Left kidney (tissue), 2 donors: Measurements from ENCODE around the gene UNC93A. TPM values are rescaled to one million over a fixed set of nuclear protein-coding genes. Genes with fewer than 3 reads are reported as not detected.

Experiments
- DNase-seq: peaks from one replicate; pipeline ENCODE4 v3.0.0-alpha.2; 2013
- polyA plus RNA-seq: library from polyadenylated mRNA; unstranded; fragments of 120-200 nt; gene quantifications from one replicate; pipeline ENCODE4 v1.2.1, GENCODE V29; 2013; ENCODE audit not compliant: insufficient read length

The UNC93A gene
- polyA plus RNA-seq, 1 donor, result 8.3 TPM

DNA sequence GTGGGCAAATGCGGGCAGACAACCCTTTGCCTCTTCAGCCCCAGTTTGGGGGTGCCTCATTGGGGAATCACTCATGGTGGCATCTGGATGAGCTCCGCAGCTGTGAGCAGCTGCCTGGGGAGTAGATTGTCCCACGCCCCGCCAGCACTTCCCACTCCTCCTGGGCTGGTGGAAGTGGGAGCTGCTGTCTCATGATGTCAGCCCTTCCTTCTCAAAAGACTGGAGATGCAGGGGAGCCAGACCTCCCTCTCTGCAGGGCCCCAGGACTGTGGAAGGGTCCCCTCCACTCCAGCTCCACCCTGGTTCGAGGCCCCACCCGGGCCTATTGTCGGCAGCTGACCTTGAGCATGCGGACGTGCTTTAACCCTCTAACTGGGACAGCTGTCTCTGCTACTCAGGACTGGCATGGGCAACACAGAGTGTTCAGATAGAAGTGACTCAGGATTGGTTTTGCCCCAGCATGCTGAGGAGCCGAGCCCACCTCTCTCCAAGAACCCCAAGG is 2.0 kb downstream of the UNC93A start:
- DNase-seq, result no peak

GRCh38 chr6:167293590-167294091 is 2.5 kb downstream of the UNC93A start:
- DNase-seq, result no peak

GRCh38 chr6:167294241-167294640 is 3.1 kb downstream of the UNC93A start:
- no peak for DNase-seq

DNA sequence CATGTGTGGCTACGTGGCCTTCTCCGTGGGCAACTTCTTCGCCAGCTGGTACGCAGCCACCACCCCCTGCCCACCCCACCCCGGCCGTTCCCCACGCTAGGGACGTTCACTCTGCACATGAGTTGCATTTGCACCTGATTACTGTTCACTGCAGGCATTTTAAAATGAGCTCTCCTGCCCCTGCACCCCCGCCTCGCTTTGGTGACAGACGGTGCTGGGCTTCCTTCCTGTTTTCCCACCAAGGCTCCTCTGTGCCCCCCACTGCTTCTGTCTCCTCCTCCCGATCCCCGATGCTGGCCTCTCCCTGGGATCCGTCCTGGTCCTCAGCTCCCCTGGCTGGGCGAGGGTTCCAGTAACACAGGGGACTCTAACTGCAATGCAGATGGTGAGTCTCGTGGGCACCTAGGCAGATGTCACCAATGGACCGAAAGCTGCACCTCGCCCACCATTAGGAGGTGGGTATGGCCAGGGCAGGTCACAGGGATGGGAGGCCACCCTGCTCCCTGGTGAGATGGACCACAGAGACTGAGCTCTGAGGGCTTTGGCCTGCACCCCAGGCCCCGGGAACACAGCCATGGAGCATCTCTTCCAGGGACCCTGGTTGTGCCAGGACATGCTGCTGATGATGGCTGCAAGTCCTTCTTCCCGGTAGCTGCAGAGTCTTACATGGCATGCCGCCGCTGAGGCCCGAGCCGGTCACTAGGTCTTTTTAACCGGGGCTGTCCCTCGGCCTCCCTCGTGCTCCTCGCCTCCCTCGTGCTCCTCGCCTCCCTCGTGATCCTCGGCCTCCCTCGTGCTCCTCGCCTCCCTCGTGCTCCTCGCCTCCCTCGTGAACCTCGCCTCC is 3.8 kb downstream of the UNC93A start:
- DNase-seq, result no peak

DNA sequence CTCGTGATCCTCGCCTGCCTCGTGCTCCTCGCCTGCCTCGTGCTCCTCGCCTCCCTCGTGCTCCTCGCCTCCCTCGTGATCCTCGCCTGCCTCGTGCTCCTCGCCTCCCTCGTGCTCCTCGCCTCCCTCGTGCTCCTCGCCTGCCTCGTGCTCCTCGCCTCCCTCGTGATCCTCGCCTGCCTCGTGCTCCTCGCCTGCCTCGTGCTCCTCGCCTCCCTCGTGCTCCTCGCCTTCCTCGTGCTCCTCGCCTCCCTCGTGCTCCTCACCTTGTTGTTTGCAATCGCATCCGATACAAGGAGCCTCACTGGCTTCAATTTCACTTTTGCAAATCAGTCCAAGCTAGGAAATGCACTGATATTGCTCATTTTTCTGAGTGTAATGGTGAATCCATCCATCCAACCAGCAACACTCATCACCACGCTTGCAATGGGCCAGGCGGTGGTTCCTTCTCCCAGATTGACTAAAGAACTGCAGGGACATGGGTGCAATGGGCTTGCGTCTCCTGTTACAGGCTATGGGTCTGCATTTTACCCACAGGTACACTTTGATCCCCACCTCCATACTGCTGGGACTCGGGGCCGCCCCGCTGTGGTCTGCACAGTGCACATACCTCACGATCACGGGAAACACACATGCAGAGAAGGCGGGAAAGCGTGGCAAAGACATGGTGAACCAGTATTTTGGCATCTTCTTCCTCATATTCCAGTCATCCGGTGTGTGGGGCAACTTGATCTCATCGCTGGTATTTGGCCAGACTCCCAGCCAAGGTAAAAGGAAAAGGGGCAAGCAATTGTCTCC is 4.6 kb downstream of the UNC93A start:
- DNase-seq, result no peak

DNA sequence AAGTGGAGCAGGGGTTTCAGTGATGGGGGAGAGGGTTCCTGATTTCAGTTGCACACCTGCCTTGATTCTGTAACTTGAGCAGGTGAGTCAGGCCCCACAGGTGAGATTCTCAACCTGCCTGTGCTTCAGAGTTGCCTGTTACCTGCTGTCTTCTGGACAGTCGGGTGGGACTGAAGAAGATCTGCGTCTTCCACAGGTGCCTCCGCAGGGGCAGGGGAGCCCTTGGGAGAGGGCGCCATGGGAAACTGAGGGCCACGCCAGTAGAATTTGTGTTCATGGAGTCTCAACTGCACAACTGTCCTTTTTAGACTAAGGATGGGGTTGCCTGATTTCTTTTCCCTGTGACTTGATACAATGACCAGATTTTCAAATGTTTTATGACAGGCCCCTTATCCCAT is 5.2 kb downstream of the UNC93A start:
- no peak for DNase-seq

DNA sequence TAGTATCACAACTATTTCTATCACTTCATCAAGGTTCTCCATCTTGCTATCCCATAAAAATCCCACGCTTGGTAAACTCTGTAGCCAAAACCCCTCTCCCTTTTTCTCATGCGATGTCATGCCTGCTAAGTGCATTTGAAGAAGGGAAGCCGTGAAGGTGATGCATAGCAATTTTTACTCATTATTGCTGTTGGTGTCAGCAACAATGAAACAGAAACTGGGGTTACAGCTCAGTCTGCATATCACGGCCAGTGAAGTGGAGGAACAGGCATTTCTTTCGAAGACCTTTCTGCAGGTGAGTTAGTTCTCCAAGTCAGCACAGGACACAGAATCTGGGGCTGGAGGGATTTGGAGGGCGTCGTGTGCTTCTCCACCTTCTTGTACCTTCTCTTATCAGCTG is 5.8 kb downstream of the UNC93A start:
- no peak for DNase-seq

DNA sequence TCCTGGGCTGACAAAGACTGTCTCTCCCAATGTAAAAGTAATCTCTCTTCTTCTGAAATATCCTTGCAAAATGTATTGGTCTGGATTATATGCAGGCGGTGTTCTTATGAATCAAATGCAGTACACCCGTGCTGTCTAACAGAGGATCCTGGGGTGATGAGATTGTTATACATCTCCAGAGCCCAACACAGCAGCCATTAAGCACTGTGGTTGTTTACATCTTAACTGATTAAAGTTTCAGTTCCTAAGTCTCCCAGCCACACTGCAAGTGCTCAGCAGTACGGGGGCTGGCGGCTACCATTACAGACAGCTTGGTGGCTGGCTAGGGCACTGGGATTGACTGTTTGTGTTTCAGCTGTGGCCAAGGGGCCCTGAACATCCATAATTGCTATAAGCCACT is 7.0 kb downstream of the UNC93A start:
- no peak for DNase-seq

DNA sequence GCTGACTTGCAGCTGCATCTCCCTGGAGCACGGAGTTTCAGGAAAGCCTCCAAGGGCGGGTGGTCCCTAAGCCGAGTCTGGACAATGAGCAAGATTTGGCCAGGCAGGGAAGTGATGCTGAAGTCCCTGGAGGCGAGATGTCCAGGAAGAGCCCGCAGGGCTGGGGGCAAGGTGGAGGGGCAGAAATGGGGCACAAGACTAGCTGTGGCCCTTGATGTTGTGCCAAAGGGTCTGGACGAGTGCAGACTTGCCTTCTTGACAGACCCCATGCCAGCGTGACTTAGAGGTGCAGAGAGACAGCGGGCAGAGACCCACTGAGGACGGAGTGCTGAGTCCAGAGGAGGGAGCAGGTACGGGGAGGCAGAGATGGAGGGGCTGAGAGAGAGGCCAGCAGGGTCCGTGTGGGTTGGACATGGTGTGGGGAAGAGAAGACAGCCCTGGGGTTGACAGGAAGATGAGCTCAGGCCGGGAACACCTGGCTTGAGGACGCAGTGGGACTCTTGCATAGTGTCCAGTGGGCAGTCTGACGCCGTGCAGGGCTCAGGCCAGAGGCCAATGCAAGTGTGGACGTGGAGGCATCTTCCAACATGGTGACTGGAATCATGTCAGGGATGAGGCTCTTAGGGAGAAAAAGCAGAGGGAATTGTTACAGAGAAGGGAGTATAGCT is 8.7 kb downstream of the UNC93A start:
- no peak for DNase-seq

DNA sequence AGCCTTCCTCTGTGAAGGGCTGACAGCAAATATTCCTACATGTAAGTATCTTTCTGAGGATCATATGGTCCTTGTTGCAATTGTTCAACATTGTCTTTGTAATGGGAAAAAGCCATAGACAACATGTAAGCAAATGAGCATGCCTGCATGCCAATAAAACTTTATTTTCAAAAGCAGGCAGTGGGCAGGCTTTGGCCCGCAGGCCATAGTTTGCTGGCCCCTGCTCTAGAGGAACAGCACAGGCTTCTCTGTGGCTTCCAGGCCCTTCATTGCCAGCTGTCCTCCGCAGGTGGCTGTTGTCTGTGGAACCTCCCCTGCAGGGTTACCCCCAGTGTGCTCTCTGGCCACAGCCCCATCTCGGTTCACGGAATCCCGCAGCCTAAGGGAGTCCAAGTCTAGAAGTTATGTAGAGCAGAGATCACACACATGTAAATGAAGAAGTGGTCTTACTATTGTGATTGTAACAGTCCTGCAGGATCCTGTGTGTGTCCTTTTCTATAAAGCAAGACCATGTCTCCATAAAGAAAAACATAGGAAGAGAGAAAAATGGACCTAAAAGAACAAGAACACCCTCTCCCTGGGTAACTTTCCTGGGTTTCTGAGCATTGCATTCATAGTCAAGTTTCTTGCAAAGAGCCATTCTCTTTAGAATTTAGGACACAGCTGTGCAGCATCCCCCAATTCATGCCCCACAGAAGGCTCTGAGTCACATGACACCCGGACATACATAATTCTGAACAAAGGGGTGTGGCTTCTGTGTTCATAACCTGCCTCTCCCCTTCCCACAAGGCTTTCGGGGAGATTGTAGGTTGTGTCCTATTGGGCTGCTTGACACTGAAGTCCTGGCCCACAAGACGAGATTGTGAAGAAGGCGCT is 10.0 kb downstream of the UNC93A start:
- DNase-seq, result no peak

DNA sequence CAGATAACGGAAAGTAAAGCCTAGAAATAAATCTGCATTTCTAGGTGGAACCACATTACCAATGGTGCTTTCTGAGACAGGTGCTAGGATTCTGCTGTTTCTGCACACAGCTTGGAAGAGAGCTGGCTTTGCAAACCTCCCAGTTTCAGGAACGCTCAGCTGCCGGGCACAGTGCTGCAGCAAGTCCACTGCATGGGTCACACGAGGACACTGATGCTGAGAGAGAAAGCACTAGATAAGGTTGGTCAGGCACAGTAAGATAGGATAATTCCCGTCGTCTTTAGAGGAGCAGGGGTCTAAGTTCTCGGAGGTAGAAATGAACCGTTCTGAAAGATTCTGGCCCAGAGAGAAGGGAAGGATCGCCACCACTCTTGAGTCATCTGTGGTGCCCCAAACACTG is 11.0 kb downstream of the UNC93A start:
- no peak for DNase-seq

GRCh38 chr6:167302796-167303195 is 11.7 kb downstream of the UNC93A start:
- DNase-seq, result no peak

DNA sequence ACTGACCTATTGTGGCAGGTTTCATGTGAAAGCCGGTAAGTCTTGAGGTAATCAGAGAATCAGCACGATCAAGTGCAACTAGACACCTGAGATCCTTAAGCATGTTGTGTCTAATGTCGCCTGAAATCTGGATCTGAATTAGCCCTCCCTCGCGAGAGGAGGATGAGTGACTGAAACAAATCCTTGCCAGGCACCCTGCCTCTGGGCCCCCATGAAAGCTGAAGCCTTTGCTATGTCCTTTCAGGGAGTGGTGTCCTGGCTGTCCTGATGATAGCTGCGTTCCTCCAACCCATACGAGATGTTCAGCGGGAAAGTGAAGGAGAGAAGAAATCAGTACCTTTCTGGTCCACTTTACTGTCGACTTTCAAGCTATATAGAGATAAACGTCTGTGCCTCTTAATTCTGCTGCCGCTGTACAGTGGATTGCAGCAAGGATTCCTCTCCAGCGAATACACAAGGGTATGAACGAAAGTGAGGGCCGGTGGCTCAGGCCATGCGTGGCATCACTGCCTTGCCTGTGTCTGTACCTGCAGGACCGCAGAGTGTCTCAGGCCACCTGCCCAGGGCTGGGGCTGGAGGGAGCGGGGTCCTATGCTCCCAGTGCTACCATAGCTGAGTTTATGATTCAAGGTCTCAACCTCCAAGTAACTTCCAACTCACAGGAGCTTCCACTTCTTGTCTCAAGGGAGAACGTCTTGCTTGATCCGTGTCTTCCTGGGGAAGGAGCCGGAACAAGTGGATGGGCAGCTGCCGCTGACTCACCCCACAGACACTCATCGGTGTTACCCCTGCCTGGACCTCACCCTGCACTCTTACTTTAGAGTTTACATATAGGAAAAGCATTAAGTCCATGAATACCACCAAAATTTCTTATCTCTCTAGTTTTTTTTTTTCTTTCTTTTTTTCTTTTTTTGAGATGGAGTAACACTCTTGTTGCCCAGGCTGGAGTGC is 12.8 kb downstream of the UNC93A start:
- no peak for DNase-seq

- no peak for DNase-seq
Observed at GRCh38 chr6:167304912-167305311, 13.8 kb downstream of the UNC93A start.

DNA sequence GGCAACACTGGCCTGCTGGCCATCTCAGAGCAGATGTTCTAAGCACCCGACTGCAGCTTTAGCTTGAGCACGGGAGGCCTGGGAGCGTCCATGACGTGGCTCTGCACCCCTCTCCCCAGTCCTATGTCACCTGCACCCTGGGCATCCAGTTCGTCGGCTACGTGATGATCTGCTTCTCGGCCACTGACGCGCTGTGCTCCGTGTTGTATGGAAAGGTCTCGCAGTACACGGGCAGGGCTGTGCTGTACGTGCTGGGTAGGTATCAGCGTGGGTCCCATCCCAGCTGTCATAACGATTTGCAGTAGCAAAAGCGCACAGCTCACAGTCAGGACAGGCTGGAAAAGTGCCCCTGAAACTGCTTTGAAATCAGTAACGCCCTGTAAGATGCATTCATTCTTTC is 14.7 kb downstream of the UNC93A start:
- DNase-seq, result no peak

DNA sequence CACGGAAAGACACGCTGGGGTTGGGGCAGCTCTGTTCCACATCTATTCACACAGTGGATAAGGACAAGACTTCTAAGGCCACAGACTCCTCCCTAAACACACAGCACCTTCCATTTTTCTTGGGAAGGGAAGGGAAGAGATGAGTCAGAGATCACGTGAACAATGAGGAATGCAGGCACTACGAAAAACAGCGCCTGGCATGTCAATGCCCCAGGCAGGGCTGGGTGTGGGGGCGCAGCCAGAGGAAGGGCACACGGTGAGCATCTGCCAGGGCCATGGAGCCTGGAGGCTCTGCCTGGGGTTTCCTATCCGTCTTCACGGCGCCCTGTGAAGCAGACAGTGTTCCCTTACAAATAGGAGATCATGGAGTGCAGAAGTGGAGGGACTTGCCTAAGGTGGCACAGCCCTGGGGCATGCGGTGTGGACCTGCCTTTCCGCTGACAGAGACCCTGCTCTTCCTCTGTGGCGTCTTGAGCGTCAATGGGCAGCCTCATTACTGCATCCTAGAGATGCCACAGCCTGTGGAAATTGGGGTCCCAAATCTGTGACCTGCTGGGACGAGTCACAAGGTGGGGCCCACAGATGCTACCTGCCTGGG is 15.4 kb downstream of the UNC93A start:
- no peak for DNase-seq

- DNase-seq, result no peak
Observed at GRCh38 chr6:167307342-167307955, 16.3 kb downstream of the UNC93A start.

DNA sequence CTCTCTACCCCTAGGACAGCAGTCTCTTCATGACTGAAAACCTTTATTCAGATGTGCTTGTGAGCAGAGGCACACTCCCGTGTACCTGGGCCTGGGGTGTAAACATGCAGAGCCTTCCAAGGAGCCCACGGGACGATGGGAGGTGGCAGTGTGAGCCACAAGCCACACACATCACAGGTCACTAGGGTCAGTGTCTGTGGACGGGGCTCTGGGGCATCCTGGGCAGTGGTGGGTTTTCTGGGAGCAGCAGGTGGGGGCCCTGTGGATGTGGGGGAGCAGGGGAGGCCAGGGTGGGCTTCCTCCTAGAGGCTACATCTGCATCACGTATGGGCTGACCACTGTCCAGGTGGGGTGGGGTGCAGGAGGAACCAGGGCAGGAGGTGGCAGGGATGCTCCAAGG is 17.1 kb downstream of the UNC93A start:
- no peak for DNase-seq
